GM18511 (cell line): ENCODE results near the gene SAMD7.

Source experiments
- ATAC-seq: cut with Tn5 transposase; IDR thresholded peaks from one replicate; pipeline ENCODE4 v1.9.1; 2021; ENCODE audit warnings: mild to moderate bottlenecking, moderate library complexity; ENCODE audit not compliant: unreplicated experiment

SAMD7 gene

GRCh38 chr3:169965562-169966427 lies 54.4 kb downstream of the SAMD7 start:
- peak; percentile 33 for ATAC-seq

- peak; percentile 88 for ATAC-seq
Observed at GRCh38 chr3:169966428-169966950, 55.1 kb downstream of the SAMD7 start, which contains the start of gene SEC62. TSS of gene SEC62 (plus strand) at chr3:169966807. CDS start at chr3:169966823, 16 bp downstream.

GRCh38 chr3:169966951-169967915 lies 55.9 kb downstream of the SAMD7 start:
- ATAC-seq: peak; percentile 49

- no peak for ATAC-seq
Observed at GRCh38 chr3:169968224-169968885, 57.0 kb downstream of the SAMD7 start.

GRCh38 chr3:169969174-169970095 lies 58.1 kb downstream of the SAMD7 start:
- no peak for ATAC-seq

- ATAC-seq: no peak
Observed at GRCh38 chr3:169970847-169971246, 59.5 kb downstream of the SAMD7 start.

- no peak for ATAC-seq
Observed at GRCh38 chr3:169971522-169971921, 60.1 kb downstream of the SAMD7 start.

- no peak for ATAC-seq
Observed at GRCh38 chr3:169980055-169980454, 68.7 kb downstream of the SAMD7 start.

- ATAC-seq: no peak
Observed at GRCh38 chr3:169984292-169984691, 72.9 kb downstream of the SAMD7 start.
